Activated B cell treated with CpG ODN at 0.5 μM for 24 hours (primary cell): Measurements from ENCODE around the gene HEY2. TPM values are rescaled to one million over a fixed set of nuclear protein-coding genes. Genes with fewer than 3 reads are reported as not detected.

Experiments used
- ATAC-seq: fragments of 200-7000 bp; cut with Tn5 transposase; one replicate; pipeline ENCODE4 v1.10.0; 2021; ENCODE audit warnings: low read depth, mild to moderate bottlenecking, moderate library complexity
- CTCF ChIA-PET: fragments of 350-600 bp; sonication (Branson Sonifier 250); formaldehyde crosslinking; loops from one replicate; lab custom pipeline; 2021; ENCODE audit warnings: antibody characterized with exemption; lab: Charles Lee
- POLR2A ChIA-PET: fragments of 350-600 bp; sonication (Branson Sonifier 250); formaldehyde crosslinking; loops from one replicate; lab custom pipeline; 2021; ENCODE audit warnings: antibody characterized with exemption; lab: Charles Lee
- DNase-seq: peaks from one replicate; pipeline ENCODE4 v3.0.0; 2022
- H3K27ac Mint-ChIP-seq: one replicate; pipeline ENCODE4 v1.8.0; 2020; ENCODE audit warnings: mixed read lengths
- H3K27me3 Mint-ChIP-seq: one replicate; pipeline ENCODE4 v1.8.0; 2021; ENCODE audit warnings: mixed read lengths
- H3K36me3 Mint-ChIP-seq: one replicate; pipeline ENCODE4 v1.8.0; 2021; ENCODE audit warnings: low read depth, mixed read lengths
- H3K4me1 Mint-ChIP-seq: one replicate; pipeline ENCODE4 v1.8.0; 2021; ENCODE audit warnings: mixed read lengths
- H3K4me3 Mint-ChIP-seq: one replicate; pipeline ENCODE4 v1.8.0; 2020; ENCODE audit warnings: mild to moderate bottlenecking, mixed read lengths
- H3K9me3 Mint-ChIP-seq: one replicate; pipeline ENCODE4 v1.8.0; 2020; ENCODE audit warnings: mixed read lengths
- intact Hi-C: fragments of 100-400 bp; cut with micrococcal nuclease; formaldehyde crosslinking; loops from one replicate; pipeline ENCODE4 v1.15.1; 2024
- total RNA-seq: library from RNA; stranded (reverse); gene quantifications from 2 replicates; pipeline ENCODE4 v1.2.3, GENCODE V29; 2022
- TF ChIP-seq, protein P1 (sequence below): fragments of 200-600 bp; IDR thresholded peaks from one replicate; pipeline ENCODE4 v1.8.0; 2022; ENCODE audit warnings: antibody characterized with exemption, mild to moderate bottlenecking

Gene HEY2
- total RNA-seq, 1 donor from 2014 or later = not detected

DNA sequence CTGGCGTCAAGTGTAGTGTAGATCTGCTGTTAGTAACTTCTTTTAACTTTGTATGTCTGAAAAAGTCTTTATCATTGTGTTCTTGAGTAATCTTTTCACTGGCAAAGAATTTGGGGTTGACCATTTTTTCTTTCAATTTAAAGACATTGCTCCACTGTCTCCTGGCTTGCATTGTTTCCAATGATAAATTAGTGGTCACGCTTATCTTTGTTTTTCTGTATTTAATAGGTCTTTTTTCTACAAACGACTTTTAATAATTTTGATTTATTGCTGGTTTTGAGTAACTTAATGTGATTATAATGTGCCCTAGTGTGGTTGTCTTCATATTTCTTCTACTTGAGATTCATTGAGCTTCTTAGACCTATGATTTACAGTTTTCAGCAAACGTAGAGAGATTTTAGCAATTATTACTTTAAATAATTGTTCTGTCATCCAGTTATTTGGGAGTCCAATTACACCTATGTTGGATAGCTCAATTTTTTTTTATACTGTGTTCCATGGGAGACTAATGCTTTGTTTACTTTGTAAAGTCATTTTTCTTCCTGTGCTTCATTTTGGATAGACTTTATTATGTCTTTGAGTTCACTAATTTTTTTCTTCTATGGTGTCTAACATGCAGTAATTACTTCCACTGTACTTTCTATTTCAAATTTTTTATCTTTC lies 38.3 kb upstream of the HEY2 start:
- Mint-ChIP-seq H3K27ac (no peak overlapping the region), H3K4me3 (no peak overlapping the region), H3K4me1 (peaks cover 8% of the 10 kb centered on the region), H3K9me3 (peaks cover 12% of the 10 kb centered on the region), H3K36me3 (no peaks in the 10 kb centered on the region), H3K27me3 (peaks cover 7% of the 10 kb centered on the region)
- CTCF ChIA-PET = no interaction called here
- intact Hi-C loops = no loop called here
- ATAC-seq = no peak
- TF ChIP-seq, protein P1, sequence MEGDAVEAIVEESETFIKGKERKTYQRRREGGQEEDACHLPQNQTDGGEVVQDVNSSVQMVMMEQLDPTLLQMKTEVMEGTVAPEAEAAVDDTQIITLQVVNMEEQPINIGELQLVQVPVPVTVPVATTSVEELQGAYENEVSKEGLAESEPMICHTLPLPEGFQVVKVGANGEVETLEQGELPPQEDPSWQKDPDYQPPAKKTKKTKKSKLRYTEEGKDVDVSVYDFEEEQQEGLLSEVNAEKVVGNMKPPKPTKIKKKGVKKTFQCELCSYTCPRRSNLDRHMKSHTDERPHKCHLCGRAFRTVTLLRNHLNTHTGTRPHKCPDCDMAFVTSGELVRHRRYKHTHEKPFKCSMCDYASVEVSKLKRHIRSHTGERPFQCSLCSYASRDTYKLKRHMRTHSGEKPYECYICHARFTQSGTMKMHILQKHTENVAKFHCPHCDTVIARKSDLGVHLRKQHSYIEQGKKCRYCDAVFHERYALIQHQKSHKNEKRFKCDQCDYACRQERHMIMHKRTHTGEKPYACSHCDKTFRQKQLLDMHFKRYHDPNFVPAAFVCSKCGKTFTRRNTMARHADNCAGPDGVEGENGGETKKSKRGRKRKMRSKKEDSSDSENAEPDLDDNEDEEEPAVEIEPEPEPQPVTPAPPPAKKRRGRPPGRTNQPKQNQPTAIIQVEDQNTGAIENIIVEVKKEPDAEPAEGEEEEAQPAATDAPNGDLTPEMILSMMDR = no peak
- no peak for DNase-seq
- POLR2A ChIA-PET = no interaction called here

DNA sequence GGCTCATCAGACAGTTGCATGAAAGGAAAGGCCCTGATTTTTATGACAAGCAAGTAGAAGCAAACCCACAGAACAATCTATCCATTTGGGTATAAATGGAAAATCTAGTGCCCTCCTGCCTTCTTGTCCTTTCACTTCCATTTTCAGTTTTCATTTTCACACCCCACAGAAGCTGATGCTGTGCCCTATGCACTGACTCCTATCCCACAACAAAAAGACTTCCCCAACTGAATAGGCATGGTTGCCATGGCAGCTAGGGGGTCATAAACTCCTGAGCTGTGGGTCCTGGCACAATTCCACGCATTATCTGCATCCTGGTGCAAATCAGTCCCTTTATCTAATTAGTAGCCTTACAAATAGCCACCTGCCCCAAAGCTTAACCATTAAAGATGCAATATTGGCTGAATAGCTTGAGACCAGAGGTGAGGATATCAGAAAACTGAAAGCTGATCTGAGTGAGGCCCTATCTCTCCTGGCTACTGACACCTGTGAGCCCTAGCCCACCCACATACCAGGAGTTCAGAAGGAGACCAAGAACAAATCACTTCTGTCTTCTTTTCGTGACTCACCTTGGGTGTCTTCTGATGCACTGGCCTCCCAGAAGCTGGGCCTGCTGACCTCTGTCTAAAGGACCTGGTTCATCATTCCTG lies 34.9 kb upstream of the HEY2 start:
- peaks cover 2% of the 10 kb centered on the region for H3K27me3 Mint-ChIP-seq
- peaks cover 12% of the 10 kb centered on the region for H3K9me3 Mint-ChIP-seq
- TF ChIP-seq, protein P1 = no peak
- ATAC-seq (no peak), DNase-seq (no peak)
- H3K27ac Mint-ChIP-seq = no peak overlapping the region
- intact Hi-C loops = no loop called here
- H3K36me3 Mint-ChIP-seq = no peaks in the 10 kb centered on the region
- CTCF ChIA-PET = no interaction called here
- POLR2A ChIA-PET = no interaction called here
- peaks cover 15% of the 10 kb centered on the region for H3K4me1 Mint-ChIP-seq
- no peak overlapping the region for H3K4me3 Mint-ChIP-seq

DNA sequence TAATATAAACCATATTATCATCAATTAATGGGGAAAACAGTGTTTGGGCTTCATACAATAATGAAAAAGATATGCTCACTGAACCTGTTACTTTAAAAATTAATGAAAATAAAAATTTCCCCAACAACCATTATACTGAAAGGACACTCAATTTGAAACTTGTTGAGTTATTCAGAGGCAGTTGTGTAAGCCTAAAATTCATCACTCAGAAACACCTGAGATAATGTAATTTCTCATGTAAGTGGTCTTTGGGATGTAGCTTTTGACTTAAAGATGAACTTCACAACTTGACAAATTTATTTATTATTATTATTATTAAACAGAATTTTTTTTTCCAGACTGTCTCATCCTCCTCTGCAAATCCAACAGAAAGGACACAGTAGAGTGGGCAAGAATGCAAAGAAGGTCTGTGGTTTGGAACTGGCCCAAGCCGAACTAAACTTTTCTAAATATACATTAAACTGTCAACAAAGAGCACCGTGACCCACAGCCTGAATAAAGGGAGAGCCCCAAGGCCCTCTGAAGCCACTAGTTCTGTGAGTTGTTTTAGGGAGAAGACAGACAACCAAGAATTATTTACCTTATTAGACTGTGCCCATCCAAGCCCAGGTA lies 32.2 kb upstream of the HEY2 start:
- Mint-ChIP-seq H3K4me3 (no peak overlapping the region), H3K4me1 (peaks cover 15% of the 10 kb centered on the region), H3K27me3 (peaks cover 3% of the 10 kb centered on the region), H3K27ac (no peak overlapping the region), H3K9me3 (peaks cover 6% of the 10 kb centered on the region), H3K36me3 (no peaks in the 10 kb centered on the region)
- CTCF ChIA-PET = no interaction called here
- POLR2A ChIA-PET = no interaction called here
- TF ChIP-seq, protein P1 = no peak
- intact Hi-C loops = no loop called here
- no peak for DNase-seq
- no peak for ATAC-seq

DNA sequence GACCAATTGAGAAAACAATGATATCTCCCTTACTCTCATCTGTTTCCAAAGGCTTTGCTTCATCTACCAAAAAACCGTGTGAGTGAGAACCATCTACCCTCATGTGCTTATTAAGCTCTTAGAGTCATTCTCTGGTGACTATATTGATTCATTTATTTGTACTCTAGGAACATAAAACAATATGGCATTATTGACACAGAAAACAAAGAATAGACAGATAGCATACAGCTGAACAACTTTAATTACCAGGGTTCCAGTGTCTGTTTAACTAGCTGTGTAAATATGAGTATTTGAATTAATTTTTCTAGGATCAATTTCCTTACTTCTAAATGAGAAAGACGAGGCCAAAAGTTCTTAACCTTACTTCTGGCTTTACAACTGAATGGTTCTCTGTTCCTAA lies 31.3 kb upstream of the HEY2 start:
- Mint-ChIP-seq H3K27ac (no peak overlapping the region), H3K4me3 (no peak overlapping the region), H3K36me3 (no peaks in the 10 kb centered on the region), H3K27me3 (peaks cover 6% of the 10 kb centered on the region), H3K4me1 (peaks cover 15% of the 10 kb centered on the region), H3K9me3 (peaks cover 5% of the 10 kb centered on the region)
- DNase-seq (no peak), ATAC-seq (no peak)
- intact Hi-C loops = no loop called here
- POLR2A ChIA-PET = no interaction called here
- TF ChIP-seq, protein P1 = no peak
- CTCF ChIA-PET = no interaction called here

DNA sequence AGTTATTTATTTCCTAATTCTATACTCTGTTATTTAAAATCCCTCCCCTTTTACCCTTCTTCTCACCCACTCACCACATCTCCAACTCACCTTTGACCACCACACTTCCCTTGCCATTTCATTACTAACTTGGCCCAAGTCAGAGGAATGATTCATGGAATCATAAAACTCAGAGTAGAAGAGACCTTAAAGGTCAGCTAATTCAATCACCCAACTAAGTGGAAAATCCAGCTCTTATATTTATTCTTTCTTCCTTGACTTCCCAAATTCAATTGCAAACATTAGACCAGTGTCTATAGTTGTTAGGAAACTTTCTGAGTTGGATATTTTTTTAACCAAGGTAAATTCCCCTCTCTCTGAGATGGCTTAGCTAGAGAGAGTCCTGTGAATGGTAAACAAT lies 26.5 kb upstream of the HEY2 start:
- Mint-ChIP-seq H3K9me3 (peaks cover 3% of the 10 kb centered on the region), H3K27ac (no peak overlapping the region), H3K27me3 (peaks cover 19% of the 10 kb centered on the region), H3K4me3 (no peak overlapping the region), H3K4me1 (peaks cover 2% of the 10 kb centered on the region), H3K36me3 (no peaks in the 10 kb centered on the region)
- TF ChIP-seq, protein P1 = no peak
- ChIA-PET POLR2A (no interaction called here), CTCF (no interaction called here)
- intact Hi-C loops = no loop called here
- ATAC-seq = no peak
- DNase-seq = no peak
